Kidney (tissue), 14 donors: ENCODE data around the gene ARL8A. TPM values are rescaled to one million over a fixed set of nuclear protein-coding genes. Genes with fewer than 3 reads are reported as not detected.

ENCODE experiments used
- DNase-seq, 5 donors: peaks; one replicate each; pipeline ENCODE4 v3.0.0-alpha.2; 2013 to 2020
- FAIRE-seq: peaks from 2 replicates; lab custom pipeline; 2012; peaks lifted over from hg19 to GRCh38; lab: Jason Lieb, UNC
- H3K27ac ChIP-seq, 2 donors: one replicate each; pipeline ENCODE4 v1.7.0; 2013; ENCODE audit warnings: low read depth in 2 of 2, low read length in 2 of 2, inconsistent platforms in 1 of 2
- H3K27me3 ChIP-seq: one replicate; pipeline ENCODE4 v1.7.1; 2013; ENCODE audit warnings: low read length, inconsistent platforms; ENCODE audit not compliant: control insufficient read depth, insufficient read depth
- H3K36me3 ChIP-seq, 3 donors: one replicate each; pipeline versions ENCODE4 v1.7.0 to v1.7.1; 2013; ENCODE audit warnings: low read length in 3 of 3, control low read depth in 1 of 3, inconsistent platforms in 1 of 3; ENCODE audit not compliant: insufficient read depth in 3 of 3, control insufficient read depth in 2 of 3
- H3K4me1 ChIP-seq, 3 donors: one replicate each; pipeline versions ENCODE4 v1.7.0 to v1.7.1; 2013; ENCODE audit warnings: low read length in 3 of 3, inconsistent platforms in 1 of 3, low read depth in 1 of 3; ENCODE audit not compliant: control insufficient read depth in 2 of 3, insufficient read depth in 2 of 3
- H3K4me3 ChIP-seq, 3 donors: one replicate each; pipeline versions ENCODE4 v1.7.0 to v1.8.1; 2013; ENCODE audit warnings: low read length in 3 of 3, control low read depth in 1 of 3, inconsistent platforms in 1 of 3
- H3K9ac ChIP-seq, 3 donors: one replicate each; pipeline versions ENCODE4 v1.7.0 to v1.7.1; 2013; ENCODE audit warnings: low read length in 3 of 3, control low read depth in 1 of 3, inconsistent platforms in 1 of 3
- H3K9me3 ChIP-seq, 3 donors: one replicate each; pipeline versions ENCODE4 v1.7.0 to v1.7.1; 2013; ENCODE audit warnings: low read length in 3 of 3, control low read depth in 1 of 3, inconsistent platforms in 1 of 3; ENCODE audit not compliant: control insufficient read depth in 2 of 3, insufficient read depth in 1 of 3
- CTCF ChIP-seq: IDR thresholded peaks from 3 replicates; pipeline ENCODE4 v1.5.1; 2012; ENCODE audit warnings: mild to moderate bottlenecking, moderate library complexity, borderline replicate concordance; ENCODE audit not compliant: insufficient read depth; ENCODE audit errors: extremely low read depth
- intact Hi-C: fragments of 100-400 bp; cut with DNase I; formaldehyde crosslinking; loops from one replicate; pipeline ENCODE4 v1.11.1; 2022
- polyA plus RNA-seq: library from polyadenylated mRNA; stranded (reverse); fragments of 350-450 nt; fragmentation: Illumina TruSeq; extraction: RNeasy Lipid Tissue Mini Kit (QIAGEN cat#74804); gene quantifications from one replicate; pipeline ENCODE4 v1.2.3, GENCODE V29; 2014; ENCODE audit warnings: low read depth, low replicate concordance; ENCODE audit not compliant: insufficient read depth
- total RNA-seq: library from RNA; stranded (reverse); fragmentation: NEBNext Ultra II Directional; extraction: Animal tissue kit (Norgen Biotek cat#: 25700); gene quantifications from one replicate; pipeline ENCODE4 v1.2.1, GENCODE V29; 2021
- donor health status: control.
- donor health status: control.
- donor health status: control.
- donor health status: control.
- donor health status: control.
- donor health status: DM: yes; HTN: yes; CAD: no.
- donor health status: Normal renal cell carcinoma (clear cell type).

Gene ARL8A
- total and polyA plus RNA-seq, 2 donors from 2014 or later: 60.8 to 72.2 TPM

GRCh38 chr1:202189918-202190715 lies 45.6 kb upstream of the ARL8A start:
- H3K4me1 ChIP-seq: peaks cover 0 to 3% (median 0%) of the 10 kb centered on the region in 3 donors
- no peak for TF ChIP-seq CTCF
- no peak for FAIRE-seq
- H3K27me3 ChIP-seq: peaks cover 4% of the 10 kb centered on the region
- H3K9me3 ChIP-seq: no peaks in the 10 kb centered on the region
- DNase-seq: no peak
- H3K27ac ChIP-seq: no peak overlapping the region
- no peaks in the 10 kb centered on the region for H3K36me3 ChIP-seq
- intact Hi-C loops: loop anchor here (10.0 kb wide), 1 partner anchor 525 kb away; the partner anchor contains the start of gene SYT2
- no peak overlapping the region for H3K4me3 ChIP-seq
- no peak overlapping the region for H3K9ac ChIP-seq

- Histone ChIP-seq H3K4me1 (peaks cover 0 to 3% (median 0%) of the 10 kb centered on the region in 3 donors), H3K9ac (no peak overlapping the region), H3K4me3 (no peak overlapping the region), H3K9me3 (no peaks in the 10 kb centered on the region), H3K36me3 (no peaks in the 10 kb centered on the region), H3K27ac (no peak overlapping the region), H3K27me3 (peaks cover 4% of the 10 kb centered on the region)
- FAIRE-seq: no peak
- TF ChIP-seq CTCF: peak; percentile 59
- intact Hi-C loops: loop anchor here (10.0 kb wide), 1 partner anchor 526 kb away; the partner anchor contains the start of gene SYT2
- peak; percentile 72 to 89 (median 79) for DNase-seq
Observed at GRCh38 chr1:202189001-202189790, 44.7 kb upstream of the ARL8A start.

- Histone ChIP-seq H3K9ac (no peak overlapping the region), H3K4me1 (no peaks in the 10 kb centered on the region), H3K36me3 (no peaks in the 10 kb centered on the region), H3K9me3 (no peaks in the 10 kb centered on the region), H3K27me3 (no peaks in the 10 kb centered on the region), H3K4me3 (no peak overlapping the region), H3K27ac (no peak overlapping the region)
- no peak for DNase-seq
- intact Hi-C loops: loop anchor here (10.0 kb wide), 1 partner anchor 527 kb away; the partner anchor contains the start of gene SYT2
- no peak for TF ChIP-seq CTCF
- FAIRE-seq: no peak
Observed at GRCh38 chr1:202187697-202188407, 43.3 kb upstream of the ARL8A start.
